Endometrial microvascular endothelial cells (primary cell): ENCODE results near the gene COQ7. TPM values are rescaled to one million over a fixed set of nuclear protein-coding genes. Genes with fewer than 3 reads are reported as not detected.

ENCODE experiments used
- in situ Hi-C: cut with HindIII; loops from 2 replicates; pipeline ENCODE4 v1.10.0; 2017; ENCODE audit warnings: low sequenced_read_pairs, low pct_unique_long_range_greater_than_20kb; ENCODE audit errors: inconsistent ontology term
- total RNA-seq: library from RNA; depleted of rRNA; stranded (reverse); fragments of >200 nt; gene quantifications from one replicate; pipeline ENCODE4 v1.2.3, GENCODE V29; 2015; ENCODE audit errors: inconsistent ontology term

COQ7 gene
- total RNA-seq, 1 donor from 2014 or later = 11.4 TPM

GRCh38 chr16:19084139-19084538 lies 16.7 kb downstream of the COQ7 start:
- in situ Hi-C loops = no loop called here

GRCh38 chr16:19084879-19085278 lies 17.5 kb downstream of the COQ7 start:
- in situ Hi-C loops = no loop called here

- in situ Hi-C loops = no loop called here
Observed at GRCh38 chr16:19085679-19086200, 18.3 kb downstream of the COQ7 start.

- in situ Hi-C loops = no loop called here
Observed at GRCh38 chr16:19086322-19087199, 19.1 kb downstream of the COQ7 start.

GRCh38 chr16:19088341-19088916 lies 21.0 kb downstream of the COQ7 start:
- in situ Hi-C loops = no loop called here

- in situ Hi-C loops = no loop called here
Observed at GRCh38 chr16:19089410-19089955, 22.1 kb downstream of the COQ7 start.

- in situ Hi-C loops = no loop called here
Observed at GRCh38 chr16:19090916-19091315, 23.5 kb downstream of the COQ7 start.

GRCh38 chr16:19092653-19093410 lies 25.4 kb downstream of the COQ7 start:
- in situ Hi-C loops = no loop called here

- in situ Hi-C loops = no loop called here
Observed at GRCh38 chr16:19093631-19094541, 26.5 kb downstream of the COQ7 start.

- in situ Hi-C loops = no loop called here
Observed at GRCh38 chr16:19094542-19095365, 27.3 kb downstream of the COQ7 start.

- in situ Hi-C loops = no loop called here
Observed at GRCh38 chr16:19095654-19096053, 28.2 kb downstream of the COQ7 start.

- in situ Hi-C loops = no loop called here
Observed at GRCh38 chr16:19098173-19098572, 30.8 kb downstream of the COQ7 start.

- in situ Hi-C loops = loop anchor here (25.0 kb wide), 1 partner anchor 435 kb away; no protein-coding TSS in a partner anchor
Observed at GRCh38 chr16:19102187-19102872, 34.9 kb downstream of the COQ7 start.

- in situ Hi-C loops = loop anchor here (25.0 kb wide), 1 partner anchor 433 kb away; no protein-coding TSS in a partner anchor
Observed at GRCh38 chr16:19104607-19105006, 37.2 kb downstream of the COQ7 start.

- in situ Hi-C loops = loop anchor here (25.0 kb wide), 1 partner anchor 432 kb away; no protein-coding TSS in a partner anchor
Observed at GRCh38 chr16:19105131-19105530, 37.7 kb downstream of the COQ7 start.

- in situ Hi-C loops = loop anchor here (25.0 kb wide), 1 partner anchor 431 kb away; no protein-coding TSS in a partner anchor
Observed at GRCh38 chr16:19105891-19106624, 38.6 kb downstream of the COQ7 start.
